ENCODE results near the gene TLR2.

Gene TLR2

DNA sequence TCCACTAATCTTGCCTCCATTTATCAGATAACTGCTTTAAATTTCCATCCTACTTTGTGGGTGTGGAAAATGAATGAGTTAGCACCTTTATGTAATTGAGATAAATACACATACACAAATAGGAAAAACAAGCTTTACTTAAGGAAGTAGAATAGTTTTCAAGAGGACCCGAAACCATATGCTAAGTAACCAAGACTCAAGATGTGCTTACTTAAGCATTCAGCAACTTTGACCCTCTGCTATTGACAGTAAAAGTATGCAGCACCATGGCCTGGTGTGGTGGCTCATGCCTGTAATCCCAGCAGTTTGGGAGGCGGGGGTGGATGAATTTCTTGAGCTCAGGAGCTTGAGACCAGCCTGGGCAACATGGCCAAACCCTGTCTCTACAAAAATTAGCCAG is 45.8 kb downstream of the TLR2 start:
- TF ChIP-seq, protein P1, sequence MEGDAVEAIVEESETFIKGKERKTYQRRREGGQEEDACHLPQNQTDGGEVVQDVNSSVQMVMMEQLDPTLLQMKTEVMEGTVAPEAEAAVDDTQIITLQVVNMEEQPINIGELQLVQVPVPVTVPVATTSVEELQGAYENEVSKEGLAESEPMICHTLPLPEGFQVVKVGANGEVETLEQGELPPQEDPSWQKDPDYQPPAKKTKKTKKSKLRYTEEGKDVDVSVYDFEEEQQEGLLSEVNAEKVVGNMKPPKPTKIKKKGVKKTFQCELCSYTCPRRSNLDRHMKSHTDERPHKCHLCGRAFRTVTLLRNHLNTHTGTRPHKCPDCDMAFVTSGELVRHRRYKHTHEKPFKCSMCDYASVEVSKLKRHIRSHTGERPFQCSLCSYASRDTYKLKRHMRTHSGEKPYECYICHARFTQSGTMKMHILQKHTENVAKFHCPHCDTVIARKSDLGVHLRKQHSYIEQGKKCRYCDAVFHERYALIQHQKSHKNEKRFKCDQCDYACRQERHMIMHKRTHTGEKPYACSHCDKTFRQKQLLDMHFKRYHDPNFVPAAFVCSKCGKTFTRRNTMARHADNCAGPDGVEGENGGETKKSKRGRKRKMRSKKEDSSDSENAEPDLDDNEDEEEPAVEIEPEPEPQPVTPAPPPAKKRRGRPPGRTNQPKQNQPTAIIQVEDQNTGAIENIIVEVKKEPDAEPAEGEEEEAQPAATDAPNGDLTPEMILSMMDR (IDR thresholded peaks at IDR 0.05; ENCODE audit: low read depth, low read length), result no peak

GRCh38 chr4:153731239-153731638 is 47.2 kb downstream of the TLR2 start:
- TF ChIP-seq, protein P1 (IDR thresholded peaks at IDR 0.05; ENCODE audit: low read depth, low read length), result no peak
- DNase-seq (ENCODE audit: extremely low read depth, low read depth), result peak; percentile 59

More for the DNA sequence above, 45.8 kb downstream of the TLR2 start:
- no peak for DNase-seq (ENCODE audit: extremely low read depth, low read depth)

DNA sequence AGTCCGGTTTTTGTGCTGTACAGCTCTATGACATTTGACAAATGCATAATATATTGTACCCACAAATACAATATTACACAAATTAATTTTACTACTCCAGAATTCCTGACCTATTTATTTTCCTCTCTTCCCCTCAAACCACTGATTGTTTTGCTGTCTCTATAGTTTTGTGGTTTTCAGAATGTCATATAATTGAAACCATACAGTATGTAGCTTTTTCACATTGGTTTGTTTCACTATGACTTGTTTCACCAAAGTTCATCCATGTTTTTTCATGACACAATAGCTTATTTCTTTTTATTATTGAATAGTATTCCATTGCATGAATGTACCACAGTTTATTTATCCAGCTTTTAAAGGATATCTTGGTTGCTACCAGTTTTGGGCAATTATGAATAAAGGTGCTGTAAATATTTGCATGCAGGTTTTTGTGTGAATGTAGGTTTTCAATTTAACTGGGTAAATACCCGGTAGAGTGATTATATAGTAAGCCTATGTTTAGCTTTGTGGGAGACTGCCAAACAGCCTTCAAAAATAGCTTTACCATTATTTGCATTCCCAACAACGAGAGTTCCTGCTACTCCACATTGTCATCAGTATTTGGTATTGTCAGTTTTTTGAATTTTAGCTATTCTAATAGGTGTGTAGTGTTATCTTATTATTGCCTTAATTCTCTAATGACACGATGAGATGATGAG is 49.8 kb downstream of the TLR2 start:
- TF ChIP-seq, protein P1 (IDR thresholded peaks at IDR 0.05; ENCODE audit: low read depth, low read length), result no peak
- no peak for DNase-seq (ENCODE audit: extremely low read depth, low read depth)

DNA sequence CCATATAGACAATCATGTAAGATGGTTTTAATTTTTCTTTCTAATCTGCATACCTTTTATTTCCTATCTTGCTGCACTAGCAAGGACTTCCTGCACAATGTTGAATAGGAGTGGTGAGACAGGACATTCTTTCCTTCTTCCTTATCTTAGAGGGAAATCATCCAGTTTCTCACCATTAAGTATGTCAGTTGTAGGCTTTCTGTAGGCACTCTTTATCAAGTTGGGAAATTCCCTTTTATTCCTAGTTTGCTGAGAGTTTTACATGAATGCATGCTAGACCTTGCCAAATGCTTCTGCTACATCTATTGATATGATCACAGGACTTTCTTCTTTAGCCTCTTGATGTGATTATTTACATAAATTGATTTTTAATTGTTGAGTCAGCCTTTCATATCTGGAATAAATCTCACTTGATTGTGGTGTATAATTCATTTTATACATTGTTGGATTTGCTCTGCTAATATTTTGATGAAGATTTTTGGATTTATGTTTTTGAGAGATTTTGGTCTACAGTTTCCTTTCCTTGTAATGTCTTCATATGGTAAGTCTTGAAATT is 51.9 kb downstream of the TLR2 start:
- TF ChIP-seq, protein P1 (IDR thresholded peaks at IDR 0.05; ENCODE audit: low read depth, low read length), result no peak
- no peak for DNase-seq (ENCODE audit: extremely low read depth, low read depth)

GRCh38 chr4:153741541-153741940 is 57.5 kb downstream of the TLR2 start:
- DNase-seq (ENCODE audit: extremely low read depth, low read depth), result no peak

GRCh38 chr4:153745651-153746050 is 61.6 kb downstream of the TLR2 start:
- DNase-seq (ENCODE audit: extremely low read depth, low read depth), result no peak
- TF ChIP-seq, protein P1 (IDR thresholded peaks at IDR 0.05; ENCODE audit: low read depth, low read length), result no peak

More at GRCh38 chr4:153741541-153741940, 57.5 kb downstream of the TLR2 start:
- TF ChIP-seq, protein P1 (IDR thresholded peaks at IDR 0.05; ENCODE audit: low read depth, low read length), result no peak

- TF ChIP-seq, protein P1 (IDR thresholded peaks at IDR 0.05; ENCODE audit: low read depth, low read length), result no peak
- DNase-seq (ENCODE audit: extremely low read depth, low read depth), result no peak
These were observed 63.4 kb downstream of the TLR2 start for GRCh38 chr4:153747406-153747955.
